ENCODE data around the gene RASA1. TPM values are rescaled to one million over a fixed set of nuclear protein-coding genes. Genes with fewer than 3 reads are reported as not detected.

The RASA1 gene
- total RNA-seq, 1 experiment from 2014 or later, result 79.3 TPM

DNA sequence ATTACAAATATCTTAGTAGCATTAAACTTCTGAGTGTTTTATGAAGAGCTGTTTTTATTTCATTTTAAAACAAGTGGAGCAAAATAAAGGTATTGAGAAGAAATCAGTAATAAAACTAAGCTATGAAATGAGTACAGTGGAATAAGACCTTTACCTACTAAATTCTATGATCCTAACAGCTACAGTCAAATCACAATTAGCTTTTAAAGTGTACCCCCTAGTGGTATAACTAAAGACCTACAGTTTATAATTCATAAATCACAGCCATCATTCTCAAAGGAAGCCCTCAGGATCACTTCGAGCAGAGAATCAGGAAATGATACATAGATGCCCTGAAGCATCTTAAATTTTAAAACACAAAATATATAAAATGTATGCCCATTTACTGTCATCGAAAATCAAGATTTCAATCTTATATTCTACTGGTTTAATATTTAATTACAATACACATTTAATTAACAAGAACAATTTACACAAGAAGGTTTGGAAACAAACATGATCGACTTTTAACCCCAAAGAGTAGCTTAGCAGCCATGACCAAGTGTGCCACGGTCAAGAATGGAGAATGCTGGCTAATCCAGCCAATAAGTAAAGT is 132.7 kb downstream of the RASA1 start:
- DNase-seq (ENCODE audit: low read depth), result peak; percentile 56

DNA sequence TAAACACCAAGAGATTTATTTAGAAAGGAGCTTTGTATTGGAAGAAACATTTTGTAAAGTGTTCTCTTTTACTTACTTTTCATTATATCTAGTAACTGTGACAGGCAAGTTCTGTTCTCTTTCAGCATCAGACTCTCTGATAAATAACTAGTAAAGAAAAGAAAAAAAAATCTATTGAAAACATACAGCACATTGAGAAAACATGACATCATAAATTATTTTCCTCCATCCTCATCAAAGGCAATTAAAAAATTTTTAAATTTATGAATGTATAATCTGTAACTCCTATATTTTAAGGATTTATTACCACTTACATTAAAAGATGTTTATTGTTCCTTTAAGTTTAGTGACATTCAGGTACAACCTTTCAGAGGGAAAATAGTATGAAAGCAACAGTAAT is 133.9 kb downstream of the RASA1 start:
- DNase-seq (ENCODE audit: low read depth), result no peak

DNA sequence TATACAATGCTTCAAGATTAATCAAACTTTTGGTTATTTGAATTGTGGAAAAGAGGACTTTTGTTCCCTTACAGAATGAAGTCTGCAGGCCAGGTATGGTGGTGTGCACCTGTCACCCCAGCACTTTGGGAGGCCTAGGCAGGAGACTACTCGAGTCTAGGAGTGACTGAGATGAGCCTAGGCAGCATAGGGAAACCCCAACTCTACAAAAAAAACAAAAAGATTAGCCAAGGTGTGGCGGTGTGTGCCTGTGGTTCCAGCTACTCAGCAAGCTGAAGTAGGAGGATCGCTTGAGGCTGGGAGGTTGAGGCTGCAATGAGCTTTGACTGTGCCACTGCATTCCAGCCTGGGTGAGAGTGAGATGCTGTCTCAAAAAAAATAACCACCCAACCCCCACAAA is 135.7 kb downstream of the RASA1 start:
- DNase-seq (ENCODE audit: low read depth), result no peak

DNA sequence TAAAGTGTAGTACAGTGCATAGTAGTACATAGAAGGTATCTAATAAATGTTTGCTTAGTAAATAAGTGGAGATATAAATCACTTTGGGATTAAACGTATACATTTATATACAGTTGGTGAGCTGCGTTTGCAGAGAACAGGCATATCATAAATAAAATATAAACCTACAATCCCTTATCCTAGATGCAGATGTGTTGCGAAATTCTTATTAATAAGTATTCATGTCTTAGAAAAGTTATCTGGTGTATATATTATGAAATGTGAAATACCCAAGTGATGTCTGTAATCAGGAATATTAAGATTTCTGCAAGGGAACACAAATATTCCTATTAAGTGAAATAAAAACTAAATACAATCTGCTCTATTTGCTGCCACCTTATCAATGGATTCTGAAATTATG is 136.2 kb downstream of the RASA1 start:
- DNase-seq (ENCODE audit: low read depth), result no peak

DNA sequence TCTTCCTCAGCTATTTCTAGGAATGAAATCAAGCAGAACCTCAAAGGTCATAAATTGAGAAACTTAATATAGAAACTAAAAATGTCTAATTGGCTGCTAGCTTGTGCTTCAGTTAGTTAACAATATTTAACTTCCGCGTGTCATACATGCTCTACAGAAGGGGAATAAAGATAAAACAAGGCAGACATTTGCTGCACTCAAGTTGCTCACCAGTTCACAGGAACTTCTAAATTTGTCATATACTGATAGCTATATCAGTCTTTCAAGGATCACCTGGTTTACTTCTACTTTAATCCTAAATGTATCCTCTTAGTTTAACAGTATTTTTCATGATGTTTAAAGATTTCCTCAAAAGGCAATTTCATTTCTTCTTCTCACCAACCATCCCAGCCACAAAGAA is 136.7 kb downstream of the RASA1 start:
- no peak for DNase-seq (ENCODE audit: low read depth)

DNA sequence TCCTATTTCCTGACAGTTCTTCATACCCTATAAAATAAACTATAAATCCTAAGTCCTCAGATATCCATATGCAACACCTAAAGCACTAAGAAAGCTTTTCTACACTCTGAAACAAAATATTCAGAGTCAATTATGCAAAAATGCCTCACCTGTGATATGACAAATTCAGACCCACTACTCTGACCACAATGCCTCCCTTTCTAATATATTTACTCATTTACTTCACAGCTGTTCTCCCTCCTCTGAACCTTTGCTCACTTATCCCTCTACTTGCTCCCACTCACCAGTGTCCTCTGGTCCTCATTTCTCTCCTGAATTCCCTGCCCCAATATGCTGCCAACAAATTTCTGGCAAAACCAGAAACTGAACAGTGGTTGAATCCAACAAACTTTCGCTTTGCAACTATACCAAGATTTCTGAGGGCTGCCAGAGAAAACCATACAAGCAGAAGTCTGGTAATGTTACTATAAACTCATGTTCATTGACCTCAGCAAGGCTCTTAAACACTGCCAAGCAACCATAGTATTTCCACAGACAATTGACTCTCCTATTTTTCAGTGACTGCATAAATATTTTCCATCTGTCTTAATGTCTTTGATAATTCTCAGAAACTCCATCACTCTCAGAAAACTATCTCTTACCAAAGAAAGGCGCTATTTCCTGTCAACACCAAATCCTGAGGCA is 137.9 kb downstream of the RASA1 start:
- no peak for DNase-seq (ENCODE audit: low read depth)

DNA sequence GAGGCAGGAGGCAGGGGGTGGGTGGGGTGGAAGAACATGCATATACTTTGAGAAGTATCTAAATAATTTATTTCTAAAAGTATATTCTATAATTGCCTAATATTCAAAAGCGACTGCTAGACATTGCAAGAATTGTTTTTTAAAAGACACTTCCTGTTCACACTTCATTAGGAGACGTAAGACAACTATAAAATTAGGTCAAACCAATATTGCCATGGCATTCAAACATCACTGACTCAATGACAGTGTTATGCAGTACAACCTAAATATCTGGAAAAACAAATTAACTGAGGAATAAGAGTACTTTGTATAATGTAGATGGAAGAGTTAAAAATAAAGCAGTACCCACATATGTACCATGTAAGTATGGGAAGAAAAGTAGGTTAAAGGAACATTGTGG is 140.5 kb downstream of the RASA1 start:
- DNase-seq (ENCODE audit: low read depth), result no peak

DNA sequence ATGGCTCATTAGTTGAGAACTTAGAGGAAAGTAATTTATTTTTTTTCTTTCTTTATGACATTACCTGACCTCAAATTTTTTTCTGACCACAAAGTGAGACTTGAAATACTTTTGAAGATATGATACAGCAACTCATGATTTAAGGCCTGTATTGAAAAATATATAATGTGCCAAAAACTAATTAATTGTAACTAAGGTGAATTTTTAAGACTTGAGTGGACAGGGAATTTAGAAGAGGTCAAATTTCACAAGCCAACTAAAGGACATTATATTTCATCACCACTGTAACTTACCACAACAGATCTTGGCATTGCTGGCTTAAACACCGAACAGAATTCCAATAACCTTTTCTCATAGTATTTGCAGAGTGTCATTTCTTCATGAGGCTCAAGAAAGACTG is 143.2 kb downstream of the RASA1 start:
- DNase-seq (ENCODE audit: low read depth), result no peak

DNA sequence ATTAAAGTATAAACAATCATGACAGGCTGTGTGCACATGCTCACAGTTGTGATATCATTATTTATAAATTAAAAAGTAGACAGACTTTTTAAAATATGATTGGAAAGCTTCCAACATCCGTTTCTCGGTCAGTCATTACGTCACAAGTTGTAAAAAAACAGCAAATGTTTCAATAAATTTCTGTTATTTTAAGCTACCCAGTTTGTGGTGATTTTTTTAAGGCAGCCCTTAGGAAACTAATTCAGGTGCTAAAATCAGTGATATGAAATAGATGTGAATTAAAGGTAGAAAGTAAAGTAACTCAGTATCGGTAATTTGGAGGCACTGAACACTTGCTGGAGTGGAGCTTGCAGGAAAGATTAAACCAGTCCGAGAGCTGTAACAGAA is 143.9 kb downstream of the RASA1 start:
- DNase-seq (ENCODE audit: low read depth), result no peak

DNA sequence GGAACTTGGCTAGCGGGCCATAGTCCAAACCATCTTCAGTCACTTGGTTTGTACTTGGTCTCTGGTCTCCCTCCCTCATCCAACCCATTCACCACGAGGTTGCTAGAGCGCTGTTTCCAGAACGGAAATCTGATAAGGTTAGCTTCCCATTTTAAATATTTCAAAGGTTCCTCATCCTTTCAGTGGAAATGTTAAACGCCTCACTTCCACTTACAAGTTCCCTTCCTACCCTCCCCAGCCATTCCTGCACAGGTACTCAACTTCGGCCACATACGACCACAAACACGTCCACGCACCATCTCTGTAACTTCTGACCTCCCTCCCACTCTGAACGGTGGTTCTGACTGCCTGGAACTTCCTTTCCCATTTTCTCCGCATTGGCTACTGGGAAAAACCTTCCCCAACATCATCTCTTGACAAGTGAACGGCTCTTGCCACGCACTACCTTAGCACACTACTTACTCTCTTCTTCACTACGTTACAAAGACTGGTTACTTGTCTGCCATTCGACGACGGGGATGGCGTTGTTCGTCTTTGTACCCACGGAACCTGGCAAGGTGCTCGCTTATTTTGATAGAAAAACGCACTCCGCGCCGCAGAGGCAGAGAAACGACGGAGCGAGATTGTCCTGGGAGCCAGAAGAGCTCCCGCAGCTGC is 144.4 kb downstream of the RASA1 start:
- DNase-seq (ENCODE audit: low read depth), result peak; percentile 42

DNA sequence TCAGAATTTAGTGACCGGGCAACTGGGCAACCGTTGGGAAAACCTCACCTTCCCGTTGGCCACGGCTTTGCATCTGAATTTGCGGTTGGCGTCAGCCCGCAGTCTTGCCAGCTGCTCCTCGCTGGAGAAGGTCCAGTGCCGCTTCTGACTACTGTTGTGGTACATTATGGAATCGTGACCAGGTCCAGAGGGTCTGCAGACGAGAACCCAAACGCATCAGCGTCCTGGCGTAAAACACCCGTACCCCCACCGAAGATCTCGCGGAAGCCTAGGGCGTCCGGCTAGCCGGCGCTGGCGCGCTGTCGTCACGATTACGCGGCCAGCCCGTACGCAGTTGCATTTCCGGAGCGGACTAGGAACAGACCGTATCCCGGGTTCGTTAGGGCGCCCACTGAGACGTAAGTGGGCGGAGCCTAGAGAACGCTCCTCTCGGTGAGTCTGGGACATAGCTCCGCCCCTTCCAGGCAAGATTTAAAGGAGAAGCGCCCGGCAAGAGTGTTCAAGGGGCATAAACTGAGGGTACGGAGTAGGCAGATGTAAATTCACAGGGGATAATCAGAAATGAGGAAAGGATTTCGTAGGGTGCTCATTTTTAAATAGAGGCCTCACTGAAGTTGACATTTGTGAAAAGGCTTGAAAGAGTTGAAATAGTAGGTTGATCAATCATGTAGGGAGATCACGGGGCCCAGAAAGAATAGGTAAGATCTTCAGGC is 145.1 kb downstream of the RASA1 start, which contains the start of gene CCNH:
Gene CCNH (minus strand): TSS at position 301 of the 713 bp plus-strand sequence. CDS start 136 bp downstream, at position 165.
- peak; percentile 96 for DNase-seq (ENCODE audit: low read depth)

DNA sequence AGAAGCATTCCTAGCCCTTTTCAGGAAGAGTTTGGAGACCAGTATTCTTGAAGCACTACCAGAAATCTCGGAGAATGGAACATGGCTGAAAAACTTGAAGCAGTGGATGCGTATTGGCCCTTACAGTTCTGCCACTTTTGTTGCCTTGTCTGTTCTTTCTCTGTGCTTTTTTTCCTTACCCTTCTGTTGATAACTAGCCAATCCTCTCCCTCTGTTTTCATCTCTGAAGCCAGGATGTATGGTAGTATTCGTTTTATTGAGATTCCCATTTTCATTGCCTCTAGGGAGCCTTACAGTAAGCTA is 145.6 kb downstream of the RASA1 start:
- no peak for DNase-seq (ENCODE audit: low read depth)

DNA sequence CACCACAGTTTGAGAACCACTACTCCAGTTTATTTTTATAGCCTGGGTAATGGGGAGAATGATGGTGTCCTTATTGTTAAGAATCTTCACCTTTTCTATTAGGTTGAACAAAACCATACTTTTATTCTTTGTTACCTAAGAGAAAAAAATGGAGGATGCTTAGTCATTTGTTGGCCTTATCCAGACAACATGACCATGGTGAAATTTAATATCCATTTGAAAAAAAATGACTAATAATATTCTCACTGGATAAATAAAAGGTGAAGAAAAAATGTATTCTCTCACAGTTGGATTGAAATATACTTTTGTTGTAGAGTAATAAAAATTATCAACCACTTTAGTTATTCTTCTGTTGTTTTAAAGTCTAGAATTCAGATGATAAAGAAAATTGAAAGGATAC is 150.8 kb downstream of the RASA1 start:
- DNase-seq (ENCODE audit: low read depth), result no peak

DNA sequence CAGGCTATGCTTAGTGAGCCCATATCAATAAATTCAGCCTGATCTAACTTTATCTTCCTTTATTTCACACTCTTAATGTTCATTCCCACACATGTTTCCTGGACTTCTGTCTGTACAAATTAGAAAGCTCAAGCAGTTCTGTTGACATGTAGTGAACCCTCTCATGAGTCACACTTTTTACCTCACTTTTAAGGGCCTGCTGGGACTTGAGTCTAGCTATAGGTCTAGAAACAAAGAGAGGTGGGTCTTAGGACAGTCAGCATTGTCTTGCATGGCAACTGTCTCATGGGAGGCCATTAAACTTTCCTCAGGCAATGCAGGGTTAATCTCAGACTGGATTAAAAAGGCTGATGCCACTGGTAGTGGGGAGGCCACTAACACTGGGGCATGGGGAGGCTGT is 153.6 kb downstream of the RASA1 start:
- peak; percentile 42 for DNase-seq (ENCODE audit: low read depth)

DNA sequence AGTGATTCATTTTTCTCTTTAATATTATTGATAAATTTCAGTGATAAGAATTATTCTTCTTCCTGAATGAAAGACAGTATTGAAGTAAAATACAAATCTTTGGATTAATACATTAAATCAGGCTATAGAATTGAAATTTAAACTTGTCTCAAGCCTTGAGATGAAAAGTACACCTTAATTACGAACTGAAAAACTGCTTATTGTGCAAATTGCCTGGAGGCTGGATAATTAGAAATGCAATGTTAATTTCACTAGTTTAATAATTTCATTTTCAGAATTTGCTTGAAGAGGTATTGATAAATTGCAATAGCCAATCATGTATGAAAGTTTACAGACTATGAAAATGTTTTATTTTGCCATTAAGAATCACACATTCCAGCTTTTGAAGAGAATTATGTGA is 156.1 kb downstream of the RASA1 start:
- no peak for DNase-seq (ENCODE audit: low read depth)

DNA sequence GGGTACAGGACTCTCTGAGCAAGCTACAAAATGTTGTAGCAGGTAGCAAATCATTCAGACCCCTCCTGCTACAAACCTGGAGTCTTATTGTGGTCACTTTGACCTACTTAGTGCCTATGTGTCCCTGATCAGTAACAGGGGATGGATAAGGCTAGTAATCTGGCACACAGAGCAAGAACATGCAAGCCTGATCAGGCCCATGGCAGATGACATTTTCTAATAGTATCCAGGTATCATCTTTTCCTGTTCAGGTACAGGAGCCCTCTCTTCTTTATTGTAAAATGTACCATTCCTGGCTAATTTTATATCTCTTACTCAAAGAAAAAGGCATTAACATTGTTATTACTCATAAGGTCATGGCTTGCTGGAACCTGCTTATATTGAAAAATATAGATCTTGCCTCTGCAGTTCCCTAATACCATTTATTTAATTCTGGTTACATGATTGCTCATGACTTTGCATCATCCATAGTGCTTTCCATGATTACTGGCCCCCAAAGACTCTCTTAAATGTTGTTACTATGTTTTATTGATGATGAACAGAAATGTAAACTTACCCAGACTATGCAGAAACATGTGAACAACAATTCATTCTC is 163.3 kb downstream of the RASA1 start:
- no peak for DNase-seq (ENCODE audit: low read depth)

DNA sequence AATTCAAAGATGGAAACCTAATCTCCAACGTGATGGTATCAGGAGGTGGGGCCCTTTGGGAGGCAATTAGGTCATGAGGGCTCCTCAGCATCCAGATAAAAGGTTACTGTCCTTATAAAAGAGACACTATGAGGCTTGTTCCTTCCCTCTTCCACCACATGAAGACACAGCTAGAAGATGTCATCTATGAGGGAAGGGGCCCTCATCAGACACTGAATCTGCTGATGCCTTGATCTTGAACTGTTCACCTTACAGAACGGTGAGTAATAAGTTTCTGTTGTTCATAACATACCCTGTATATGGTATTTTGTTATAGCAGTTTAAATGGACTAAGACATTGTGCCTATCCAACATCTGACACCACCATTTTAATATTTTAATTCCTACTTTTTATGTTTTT is 164.8 kb downstream of the RASA1 start:
- DNase-seq (ENCODE audit: low read depth), result no peak

DNA sequence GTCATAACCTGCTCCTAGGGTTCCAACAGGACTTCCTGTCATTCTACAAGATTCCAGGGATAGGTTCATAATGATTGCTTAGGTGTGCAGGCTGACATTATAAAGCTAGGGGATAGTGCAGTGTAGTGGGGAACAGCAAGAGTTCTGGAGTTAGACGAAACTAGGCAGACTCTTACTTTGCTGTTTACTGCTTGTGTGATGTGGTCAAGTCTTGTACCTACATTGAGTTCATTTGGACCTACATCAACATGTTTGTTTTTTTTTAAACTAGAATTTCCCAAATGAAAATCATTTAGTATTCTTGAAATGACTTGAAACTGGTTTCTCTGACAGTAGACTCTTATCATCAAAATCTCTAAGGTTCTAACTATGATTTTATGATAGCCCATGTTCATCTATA is 166.3 kb downstream of the RASA1 start:
- DNase-seq (ENCODE audit: low read depth), result no peak

DNA sequence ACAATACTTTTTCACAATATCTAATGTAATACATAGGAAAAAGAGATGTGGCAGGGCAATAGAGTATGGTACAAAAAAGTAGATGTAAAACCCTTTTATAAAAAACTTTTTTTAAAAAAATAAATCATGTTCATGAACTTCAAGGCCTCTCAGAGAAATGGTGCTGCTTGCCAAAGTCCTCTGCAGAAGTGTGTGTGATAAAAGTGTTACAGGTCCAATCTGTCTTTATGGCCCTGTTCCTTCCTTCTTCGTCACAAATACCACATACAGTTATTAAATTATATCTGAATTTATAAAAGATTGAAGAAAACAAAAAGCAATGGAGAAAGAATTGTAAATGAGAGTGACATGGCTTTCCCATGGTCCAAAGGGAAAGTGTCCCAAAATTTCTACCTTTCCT is 166.8 kb downstream of the RASA1 start:
- no peak for DNase-seq (ENCODE audit: low read depth)

DNA sequence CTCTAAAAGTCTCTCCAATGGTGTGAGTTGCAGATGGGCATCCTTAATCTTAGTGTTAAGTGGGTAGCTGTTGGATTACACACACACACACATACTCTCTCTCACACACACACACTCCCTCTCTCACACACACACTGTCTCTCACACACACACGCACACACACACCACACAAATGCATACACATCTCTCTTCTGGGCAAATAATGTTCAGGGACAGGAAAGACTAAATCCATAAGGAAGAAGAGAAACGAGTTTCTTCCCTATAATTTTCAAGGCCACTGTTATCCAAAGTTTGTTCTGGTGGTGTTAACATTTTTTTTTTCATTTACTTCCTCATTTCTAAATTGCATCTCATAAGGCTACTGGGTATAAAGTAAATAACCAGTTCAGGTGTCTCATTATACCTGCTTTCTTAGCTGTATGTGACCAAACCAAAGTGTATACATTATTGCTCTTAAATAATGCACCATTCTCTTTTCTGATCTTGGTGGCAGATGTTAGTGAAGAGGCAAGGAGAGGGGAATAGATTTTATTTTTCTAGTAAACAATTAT is 167.5 kb downstream of the RASA1 start:
- DNase-seq (ENCODE audit: low read depth), result no peak

DNA sequence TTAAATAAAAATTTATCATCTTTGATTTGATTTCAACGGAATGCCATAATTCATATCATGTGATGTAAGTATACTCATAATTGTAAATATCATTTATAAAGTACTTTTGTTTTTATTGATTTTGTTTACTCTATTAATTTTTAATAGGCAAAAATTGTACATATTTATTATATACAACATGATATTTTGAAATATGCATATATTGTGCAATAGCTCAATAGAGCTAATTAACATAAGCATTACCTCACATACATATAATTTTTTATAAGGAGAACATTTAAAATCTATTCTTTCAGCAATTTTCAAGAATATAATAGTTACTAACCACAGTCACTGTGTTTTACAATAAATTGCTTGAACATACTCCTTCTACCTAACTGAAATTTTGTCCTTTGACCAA is 170.0 kb downstream of the RASA1 start:
- DNase-seq (ENCODE audit: low read depth), result no peak

DNA sequence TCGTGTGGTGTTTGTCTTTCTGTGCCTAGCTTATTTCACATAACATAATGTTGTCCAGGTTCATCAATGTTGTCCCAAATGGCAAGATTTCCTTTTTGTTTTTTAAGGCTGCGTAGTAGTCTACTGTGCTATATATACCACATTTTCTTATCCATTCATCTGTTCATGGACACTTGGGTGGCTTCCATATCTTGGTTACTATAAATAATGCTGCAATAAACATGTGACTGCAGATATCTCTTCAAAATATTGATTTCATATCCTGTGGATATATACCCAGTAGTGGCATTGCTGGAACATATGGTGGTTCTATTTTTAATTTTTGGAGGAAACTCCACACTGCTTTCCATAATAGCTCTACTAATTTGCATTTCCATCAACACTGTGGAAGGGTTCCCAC is 170.5 kb downstream of the RASA1 start:
- no peak for DNase-seq (ENCODE audit: low read depth)
